ENCODE results near the gene TCEAL9. TPM values are rescaled to one million over a fixed set of nuclear protein-coding genes. Genes with fewer than 3 reads are reported as not detected.

The TCEAL9 gene
- total RNA-seq, 2 experiments from 2014 or later = 4.4 to 5.5 TPM

Other genes starting within 250 kb of the TCEAL9 start
- gene BEX4, start 141.4 kb upstream of the TCEAL9 start, total RNA-seq = 10 to 100 TPM; 12.2 to 12.8 TPM
- 10 to 100 TPM; 26.1 to 27.5 TPM for gene TCEAL8, start 101.4 kb upstream of the TCEAL9 start, total RNA-seq
- gene TCEAL5, start 79.8 kb upstream of the TCEAL9 start, total RNA-seq = not detected
- 1 to 10 TPM; 7.0 to 8.2 TPM for gene BEX2, start 45.5 kb upstream of the TCEAL9 start, total RNA-seq
- not detected for gene TCEAL7, start 26.3 kb upstream of the TCEAL9 start, total RNA-seq
- 10 to 100 TPM; 11.7 to 13.0 TPM for gene BEX3, start 20.0 kb downstream of the TCEAL9 start, total RNA-seq
- under 1 TPM; 0.10 to 0.25 TPM for gene RAB40A, start 163.0 kb downstream of the TCEAL9 start, total RNA-seq
- 10 to 100 TPM; 12.9 to 13.0 TPM for gene TCEAL4, start 229.0 kb downstream of the TCEAL9 start, total RNA-seq

All from activated CD8-positive, alpha-beta memory T cell treated with anti-CD3 and anti-CD28 coated beads for 36 hours (primary cell).